Esophagus muscularis mucosa (tissue), 4 donors: ENCODE measurements around the gene INO80E. TPM values are rescaled to one million over a fixed set of nuclear protein-coding genes. Genes with fewer than 3 reads are reported as not detected.

Experiments
- DNase-seq: peaks from one replicate; pipeline ENCODE4 v3.0.0-alpha.2; 2017; ENCODE audit errors: extremely low spot score
- H3K27ac ChIP-seq, 4 donors: fragments of 200-600 bp; sonication (generic); replicated peaks in 1 of 4; 1 replicate in 3 of 4; 2 replicates in 1 of 4; pipeline ENCODE4 v1.5.1; 2016 to 2019; ENCODE audit warnings: mild to moderate bottlenecking in 1 of 4
- H3K27me3 ChIP-seq, 4 donors: fragments of 200-600 bp; sonication (generic); one replicate each; pipeline versions ENCODE4 v1.5.1 to v1.6.0; 2016 to 2019
- H3K36me3 ChIP-seq, 4 donors: fragments of 200-600 bp; sonication (generic); one replicate each; pipeline ENCODE4 v1.5.1; 2016 to 2019
- H3K4me1 ChIP-seq, 4 donors: fragments of 200-600 bp; sonication (generic); one replicate each; pipeline ENCODE4 v1.5.1; 2016 to 2019
- H3K4me3 ChIP-seq, 4 donors: fragments of 200-600 bp; sonication (generic); 1 replicate in 2 of 4; 2 replicates in 2 of 4; pipeline ENCODE4 v1.5.1; 2016 to 2019; ENCODE audit warnings: mild to moderate bottlenecking in 4 of 4, moderate library complexity in 1 of 4
- H3K9me3 ChIP-seq, 4 donors: fragments of 200-600 bp; sonication (generic); 1 replicate in 3 of 4; 2 replicates in 1 of 4; pipeline ENCODE4 v1.5.1; 2016 to 2019
- EP300 ChIP-seq: sonication (generic); formaldehyde crosslinking; IDR thresholded peaks from one replicate; pipeline ENCODE4 v1.6.1; 2017; ENCODE audit warnings: antibody characterized with exemption
- POLR2A ChIP-seq: fragments of 450-650 bp; IDR thresholded peaks from one replicate; pipeline ENCODE4 v1.6.1; 2017; ENCODE audit warnings: antibody characterized with exemption, moderate library complexity, mild to moderate bottlenecking, low read depth
- POLR2AphosphoS5 ChIP-seq, 2 donors: sonication (generic); formaldehyde crosslinking; IDR thresholded peaks; one replicate each; pipeline ENCODE4 v1.6.1; 2017; ENCODE audit warnings: antibody characterized with exemption in 2 of 2
- WGBS: methylation state at CpG from one replicate; pipeline ENCODE4 v1.1.5; 2018; 5-methylcytosine and 5-hydroxymethylcytosine counted together
- intact Hi-C: fragments of 100-400 bp; cut with DNase I; formaldehyde crosslinking; loops from one replicate; pipeline ENCODE4 v1.15.1; 2023
- total RNA-seq, 4 donors: library from RNA; depleted of rRNA; stranded (reverse); fragments of >200 nt; gene quantifications; one replicate each; pipeline versions ENCODE4 v1.1.0 to v1.2.1, GENCODE V29; 2016
- TF ChIP-seq, protein P1 (sequence below), 3 experiments: fragments of 200-600 bp in 2 of 3; fragments of 450-650 bp in 1 of 3; sonication (generic) in 2 of 3; IDR thresholded peaks; one replicate each; pipeline ENCODE4 v1.5.1; 2017 to 2019; ENCODE audit warnings: antibody characterized with exemption in 3 of 3, mild to moderate bottlenecking in 2 of 3, moderate library complexity in 1 of 3

INO80E gene
- total RNA-seq, 4 donors from 2014 or later, result 38.2 to 58.1 (median 43.5) TPM

DNA sequence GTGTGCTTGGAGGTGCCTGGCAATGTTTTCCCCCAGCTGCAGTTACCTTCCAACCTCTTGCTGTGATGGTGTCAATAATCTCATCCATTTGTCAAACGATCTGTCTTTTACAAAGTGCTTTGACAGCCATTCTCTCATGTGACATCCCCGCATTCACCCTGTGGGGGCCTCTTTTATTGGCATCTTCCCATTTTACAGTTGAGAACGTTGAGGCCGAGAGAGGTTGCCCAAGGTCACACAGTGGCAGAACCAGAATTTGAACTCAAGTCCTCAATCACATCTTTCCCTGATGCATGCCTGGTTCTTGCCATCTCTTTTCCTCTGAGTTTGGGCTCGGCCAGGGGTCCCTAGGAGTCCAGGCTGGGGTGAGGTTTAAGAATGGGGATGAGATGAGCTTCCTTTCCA is 20.9 kb upstream of the INO80E start:
- TF ChIP-seq POLR2A (no peak), EP300 (no peak), POLR2AphosphoS5 (IDR thresholded peaks at IDR 0.05) (no peak)
- TF ChIP-seq, protein P1, sequence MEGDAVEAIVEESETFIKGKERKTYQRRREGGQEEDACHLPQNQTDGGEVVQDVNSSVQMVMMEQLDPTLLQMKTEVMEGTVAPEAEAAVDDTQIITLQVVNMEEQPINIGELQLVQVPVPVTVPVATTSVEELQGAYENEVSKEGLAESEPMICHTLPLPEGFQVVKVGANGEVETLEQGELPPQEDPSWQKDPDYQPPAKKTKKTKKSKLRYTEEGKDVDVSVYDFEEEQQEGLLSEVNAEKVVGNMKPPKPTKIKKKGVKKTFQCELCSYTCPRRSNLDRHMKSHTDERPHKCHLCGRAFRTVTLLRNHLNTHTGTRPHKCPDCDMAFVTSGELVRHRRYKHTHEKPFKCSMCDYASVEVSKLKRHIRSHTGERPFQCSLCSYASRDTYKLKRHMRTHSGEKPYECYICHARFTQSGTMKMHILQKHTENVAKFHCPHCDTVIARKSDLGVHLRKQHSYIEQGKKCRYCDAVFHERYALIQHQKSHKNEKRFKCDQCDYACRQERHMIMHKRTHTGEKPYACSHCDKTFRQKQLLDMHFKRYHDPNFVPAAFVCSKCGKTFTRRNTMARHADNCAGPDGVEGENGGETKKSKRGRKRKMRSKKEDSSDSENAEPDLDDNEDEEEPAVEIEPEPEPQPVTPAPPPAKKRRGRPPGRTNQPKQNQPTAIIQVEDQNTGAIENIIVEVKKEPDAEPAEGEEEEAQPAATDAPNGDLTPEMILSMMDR (IDR thresholded peaks at IDR 0.05), result no peak
- no peaks in the 10 kb centered on the region for H3K27me3 ChIP-seq
- no peaks in the 10 kb centered on the region for H3K9me3 ChIP-seq
- H3K4me1 ChIP-seq, result peaks cover 43 to 53% (median 47%) of the 10 kb centered on the region in 4 donors
- 56% methylated on average over 5 of the region's 5 CpGs for WGBS
- DNase-seq, result no peak
- H3K36me3 ChIP-seq, result peaks cover 23 to 46% (median 39%) of the 10 kb centered on the region in 4 donors
- intact Hi-C loops, result no loop called here
- peak overlapping the region; percentile 64 to 98 (median 81) for H3K4me3 ChIP-seq
- H3K27ac ChIP-seq, result peak overlapping the region; percentile 50 to 93 (median 90)

DNA sequence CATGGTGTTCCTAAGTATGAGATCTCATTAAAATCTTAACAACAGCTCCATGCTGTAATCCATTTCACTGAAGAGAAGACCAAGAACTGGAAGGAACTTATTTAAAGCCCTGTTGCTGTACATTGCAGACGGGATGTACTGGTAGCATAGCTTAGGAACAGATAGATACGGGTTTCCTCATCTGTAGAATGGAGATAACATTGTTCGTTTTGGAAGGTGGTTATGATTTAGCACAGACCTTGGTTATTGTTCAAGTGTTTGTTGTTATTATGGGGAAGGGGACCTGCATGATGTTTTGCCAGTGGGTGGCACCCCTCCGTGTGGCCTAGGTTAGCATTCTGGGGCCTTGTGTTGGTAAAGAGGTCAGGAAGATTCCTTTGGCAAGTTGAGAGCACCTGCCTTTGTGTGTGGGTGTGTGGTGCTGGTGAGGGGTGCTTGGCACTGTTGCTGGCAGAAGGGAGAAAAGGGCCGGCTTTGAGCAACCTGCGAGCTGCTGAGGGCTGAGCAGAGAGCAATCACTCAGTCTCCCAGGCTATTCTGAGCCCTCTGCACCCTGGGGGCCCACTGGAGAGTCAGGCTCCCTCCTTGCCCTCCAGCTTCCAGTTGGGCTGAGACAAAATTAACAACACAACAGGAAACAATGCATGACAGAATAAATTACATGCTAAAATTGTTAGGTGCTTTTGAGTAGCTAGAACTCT is 20.1 kb upstream of the INO80E start:
- intact Hi-C loops, result no loop called here
- H3K36me3 ChIP-seq, result peaks cover 31 to 48% (median 41%) of the 10 kb centered on the region in 4 donors
- WGBS, result 15% methylated on average over 6 of the region's 6 CpGs
- TF ChIP-seq EP300, result no peak
- TF ChIP-seq, protein P1 (IDR thresholded peaks at IDR 0.05), result no peak
- H3K27me3 ChIP-seq, result no peaks in the 10 kb centered on the region
- H3K4me1 ChIP-seq, result peaks cover 43 to 53% (median 47%) of the 10 kb centered on the region in 4 donors
- peak overlapping the region; percentile 56 to 93 (median 90) for H3K27ac ChIP-seq
- peak overlapping the region; percentile 64 to 98 (median 81) for H3K4me3 ChIP-seq
- no peak for DNase-seq
- no peaks in the 10 kb centered on the region for H3K9me3 ChIP-seq

DNA sequence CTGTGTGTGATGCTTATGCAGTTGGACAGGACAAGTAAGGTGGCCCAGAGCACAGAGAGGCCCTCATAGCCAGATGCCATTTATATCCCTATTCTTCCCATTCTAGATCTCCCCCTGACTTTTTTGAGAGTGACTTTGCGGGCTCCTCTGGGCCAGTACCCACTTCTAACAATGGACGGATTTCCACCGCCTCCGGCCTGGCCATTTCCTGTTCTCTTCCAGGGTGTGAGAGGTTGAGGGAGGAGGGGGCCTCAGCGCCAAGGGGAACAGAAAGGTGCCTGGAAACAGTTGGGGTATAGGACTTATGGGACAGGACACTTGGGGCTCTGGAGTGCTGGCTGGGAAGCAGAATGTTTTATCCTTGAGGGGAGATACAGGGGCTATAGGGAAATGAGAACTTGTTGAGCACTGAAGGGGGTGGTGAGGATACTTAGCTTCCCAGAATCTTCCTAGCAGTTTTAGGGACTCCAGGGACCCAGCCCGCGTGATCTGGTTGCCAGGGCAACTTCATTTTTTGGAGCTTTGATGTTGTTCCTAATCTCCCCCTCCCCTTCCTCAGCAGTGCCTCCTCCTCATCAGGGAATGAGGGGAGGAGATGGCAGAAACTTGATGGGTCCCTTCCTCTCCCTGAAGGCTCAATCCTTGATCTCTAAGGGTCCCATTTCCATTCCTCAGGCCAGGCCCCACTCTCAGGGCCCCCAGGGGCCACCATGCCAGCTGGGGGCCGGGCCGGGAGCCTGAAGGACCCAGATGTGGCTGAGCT is 18.8 kb upstream of the INO80E start:
- H3K36me3 ChIP-seq, result peaks cover 44 to 49% (median 47%) of the 10 kb centered on the region in 4 donors
- TF ChIP-seq POLR2A (no peak), POLR2AphosphoS5 (IDR thresholded peaks at IDR 0.05) (no peak), EP300 (no peak)
- TF ChIP-seq, protein P1 (IDR thresholded peaks at IDR 0.05), result no peak
- DNase-seq, result no peak
- no peaks in the 10 kb centered on the region for H3K27me3 ChIP-seq
- WGBS, result 72% methylated on average over 9 of the region's 9 CpGs
- H3K27ac ChIP-seq, result peak overlapping the region; percentile 30 to 93 (median 73)
- intact Hi-C loops, result no loop called here
- H3K9me3 ChIP-seq, result no peaks in the 10 kb centered on the region
- peaks cover 43 to 53% (median 47%) of the 10 kb centered on the region in 4 donors for H3K4me1 ChIP-seq
- H3K4me3 ChIP-seq, result peak overlapping the region; percentile 1 to 98 (median 74)

DNA sequence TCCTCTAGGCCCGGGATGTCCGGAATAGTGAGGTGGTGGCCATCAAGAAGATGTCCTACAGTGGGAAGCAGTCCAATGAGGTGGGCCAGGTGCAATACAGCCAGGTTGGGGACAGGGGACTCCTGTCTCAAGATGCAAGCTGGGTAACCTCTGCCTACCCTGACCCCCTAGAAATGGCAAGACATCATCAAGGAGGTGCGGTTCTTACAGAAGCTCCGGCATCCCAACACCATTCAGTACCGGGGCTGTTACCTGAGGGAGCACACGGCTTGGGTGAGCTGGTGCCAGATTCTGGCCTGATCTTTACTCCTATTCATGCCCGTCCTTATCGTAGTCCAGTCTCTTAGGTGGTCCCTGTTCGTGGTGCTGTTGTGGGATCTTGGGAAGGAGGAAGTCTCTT is 18.0 kb upstream of the INO80E start:
- DNase-seq, result no peak
- H3K27ac ChIP-seq, result peak overlapping the region in 2 of 4 donors; percentile 58 to 88
- peak overlapping the region in 1 of 4 donors; percentile 24 for H3K4me3 ChIP-seq
- peaks cover 52 to 57% (median 54%) of the 10 kb centered on the region in 4 donors for H3K36me3 ChIP-seq
- intact Hi-C loops, result no loop called here
- H3K9me3 ChIP-seq, result no peaks in the 10 kb centered on the region
- 96% methylated on average over 9 of the region's 9 CpGs for WGBS
- no peaks in the 10 kb centered on the region for H3K27me3 ChIP-seq
- H3K4me1 ChIP-seq, result peaks cover 39 to 51% (median 44%) of the 10 kb centered on the region in 4 donors
- TF ChIP-seq POLR2A (no peak), EP300 (no peak), POLR2AphosphoS5 (IDR thresholded peaks at IDR 0.05) (no peak)
- TF ChIP-seq, protein P1 (IDR thresholded peaks at IDR 0.05), result no peak
